ENCODE results near the gene NHEJ1.

The NHEJ1 gene

GRCh38 chr2:219027511-219028055, 133.0 kb downstream of the NHEJ1 start:
- DNase-seq = no peak

GRCh38 chr2:219026946-219027345, 133.7 kb downstream of the NHEJ1 start:
- DNase-seq = no peak

- no peak for DNase-seq
Observed at GRCh38 chr2:219025637-219026585, 134.7 kb downstream of the NHEJ1 start.

Data from activated naive CD4-positive, alpha-beta T cell (primary cell).